Retinal pigment epithelial cell (primary cell): ENCODE measurements around the gene ZNF384.

Experiments
- DNase-seq: peaks from one replicate; pipeline ENCODE4 v3.0.0-alpha.2; 2010; ENCODE audit warnings: low read depth
- H3K4me3 ChIP-seq: 2 replicates; pipeline ENCODE4 v1.5.1; 2011; ENCODE audit warnings: mild to moderate bottlenecking, low read length, control low read depth, moderate library complexity
- CTCF ChIP-seq: conservative IDR thresholded peaks from 2 replicates; pipeline ENCODE4 v1.5.1; 2011; ENCODE audit warnings: low read depth, low read length, control low read depth, inconsistent platforms

Gene ZNF384

GRCh38 chr12:6667559-6668210, 21.5 kb downstream of the ZNF384 start:
- no peak for DNase-seq
- H3K4me3 ChIP-seq = no peak overlapping the region
- TF ChIP-seq CTCF = peak; percentile 26

- H3K4me3 ChIP-seq = no peak overlapping the region
- DNase-seq = no peak
- no peak for TF ChIP-seq CTCF
These were observed 23.0 kb downstream of the ZNF384 start for GRCh38 chr12:6666211-6666610.

- H3K4me3 ChIP-seq = no peak overlapping the region
- DNase-seq = no peak
- no peak for TF ChIP-seq CTCF
These were observed 24.3 kb downstream of the ZNF384 start for GRCh38 chr12:6664902-6665301.

GRCh38 chr12:6662906-6663742, 26.1 kb downstream of the ZNF384 start, which contains the start of gene ING4:
Gene ING4 (minus strand): TSS chr12:6663119. CDS start chr12:6663101, 18 bp downstream.
- H3K4me3 ChIP-seq = peak within 1 kb of the TSS; percentile 97
- peak; percentile 98 for DNase-seq
- no peak for TF ChIP-seq CTCF

GRCh38 chr12:6662602-6662905, 26.6 kb downstream of the ZNF384 start:
- TF ChIP-seq CTCF = no peak
- no peak for DNase-seq
- H3K4me3 ChIP-seq = peak overlapping the region; percentile 97

GRCh38 chr12:6653987-6654386, 35.2 kb downstream of the ZNF384 start:
- H3K4me3 ChIP-seq = no peak overlapping the region
- no peak for TF ChIP-seq CTCF
- no peak for DNase-seq

- no peak for TF ChIP-seq CTCF
- no peak for DNase-seq
- no peak overlapping the region for H3K4me3 ChIP-seq
These were observed 35.8 kb downstream of the ZNF384 start for GRCh38 chr12:6653342-6653741.
